H1 (cell line): ENCODE measurements around the gene RHO. TPM values are rescaled to one million over a fixed set of nuclear protein-coding genes. Genes with fewer than 3 reads are reported as not detected.

Experiments used
- CTCF ChIA-PET: fragments of 300-600 bp; sonication (Branson Sonifier 250); formaldehyde crosslinking; loops from one replicate; lab custom pipeline; 2021; ENCODE audit not compliant: partially characterized antibody; lab: Charles Lee
- POLR2A ChIA-PET: fragments of 300-600 bp; sonication (Branson Sonifier 250); formaldehyde crosslinking; loops from one replicate; lab custom pipeline; 2021; ENCODE audit warnings: inconsistent platforms; ENCODE audit not compliant: partially characterized antibody; lab: Charles Lee
- DNase-seq, 2 experiments: peaks; one replicate each; pipeline versions ENCODE4 v3.0.0 to v3.0.0-alpha.2; 2010 to 2022; ENCODE audit warnings: low spot score in 2 of 2, low read depth in 1 of 2, mixed read lengths in 1 of 2
- FAIRE-seq: peaks from 2 replicates; lab custom pipeline; 2011; peaks lifted over from hg19 to GRCh38; lab: Jason Lieb, UNC
- H2AFZ ChIP-seq: 2 replicates; pipeline ENCODE4 v1.8.1; 2012; ENCODE audit warnings: low read length, inconsistent platforms
- H2AK5ac ChIP-seq: 2 replicates; pipeline ENCODE4 v1.6.1; 2013; ENCODE audit warnings: low read depth, low read length
- H2BK120ac ChIP-seq: replicated peaks from 2 replicates; pipeline ENCODE3; 2013; ENCODE audit warnings: low read depth, low read length, inconsistent platforms
- H2BK12ac ChIP-seq: 2 replicates; pipeline ENCODE4 v1.6.1; 2013; ENCODE audit warnings: low read depth, low read length
- H2BK15ac ChIP-seq: 2 replicates; pipeline ENCODE4 v1.6.1; 2013; ENCODE audit warnings: low read length
- H2BK20ac ChIP-seq: 2 replicates; pipeline ENCODE4 v1.6.1; 2013; ENCODE audit warnings: low read length
- H2BK5ac ChIP-seq: 2 replicates; pipeline ENCODE4 v1.6.1; 2013; ENCODE audit warnings: low read depth, low read length
- H3K14ac ChIP-seq: 2 replicates; pipeline ENCODE4 v1.6.1; 2013; ENCODE audit warnings: inconsistent platforms; ENCODE audit not compliant: insufficient read length
- H3K18ac ChIP-seq: 2 replicates; pipeline ENCODE4 v1.6.1; 2013; ENCODE audit warnings: low read length; ENCODE audit errors: extremely low read depth
- H3K23ac ChIP-seq: 2 replicates; pipeline ENCODE4 v1.6.1; 2013; ENCODE audit warnings: inconsistent platforms; ENCODE audit not compliant: insufficient read length
- H3K23me2 ChIP-seq: 2 replicates; pipeline ENCODE4 v1.6.1; 2013; ENCODE audit warnings: low read depth, low read length
- H3K27ac ChIP-seq: 2 replicates; pipeline ENCODE4 v1.6.1; 2011; ENCODE audit warnings: low read depth, low read length, inconsistent platforms
- H3K27me3 ChIP-seq, 4 experiments: replicated peaks in 1 of 4; 1 replicate in 1 of 4; 2 replicates in 3 of 4; pipeline versions ENCODE4 v1.6.1 to v1.8.1; 2011 to 2013; ENCODE audit warnings: low read length in 3 of 4, mild to moderate bottlenecking in 3 of 4, inconsistent platforms in 2 of 4, mixed read lengths in 2 of 4, moderate library complexity in 1 of 4; ENCODE audit not compliant: control insufficient read depth in 3 of 4, insufficient read depth in 3 of 4; ENCODE audit errors: extremely low read depth in 1 of 4
- H3K36me3 ChIP-seq, 4 experiments: 2 replicates each; pipeline versions ENCODE4 v1.6.1 to v1.8.1; 2011 to 2013; ENCODE audit warnings: mild to moderate bottlenecking in 4 of 4, low read length in 3 of 4, moderate library complexity in 2 of 4, control low read depth in 1 of 4, inconsistent platforms in 1 of 4; ENCODE audit not compliant: insufficient read depth in 4 of 4, control insufficient read depth in 2 of 4
- H3K4ac ChIP-seq: replicated peaks from 2 replicates; pipeline ENCODE3; 2013; ENCODE audit warnings: low read length, low read depth, mixed read lengths, inconsistent platforms; ENCODE audit not compliant: insufficient read length
- H3K4me1 ChIP-seq, 4 experiments: replicated peaks in 1 of 4; 1 replicate in 1 of 4; 2 replicates in 3 of 4; pipeline versions ENCODE4 v1.6.1 to v1.8.1; 2011 to 2013; ENCODE audit warnings: low read length in 3 of 4, inconsistent platforms in 2 of 4, mixed read lengths in 1 of 4; ENCODE audit not compliant: insufficient read depth in 4 of 4, control insufficient read depth in 3 of 4
- H3K4me2 ChIP-seq, 2 experiments: 2 replicates each; pipeline versions ENCODE4 v1.6.1 to v1.8.1; 2011 to 2013; ENCODE audit warnings: low read depth in 2 of 2, low read length in 2 of 2, control low read depth in 1 of 2, inconsistent platforms in 1 of 2, mild to moderate bottlenecking in 1 of 2; ENCODE audit not compliant: insufficient read depth in 1 of 2
- H3K4me3 ChIP-seq, 4 experiments: fragments of 200-600, 300-600 bp in 1 of 4; sonication (generic), shearing (Covaris generic), sonication (Bioruptor Twin) in 1 of 4; 2 replicates each; pipeline versions ENCODE4 v1.5.1 to v1.8.1; 2011 to 2016; ENCODE audit warnings: low read length in 4 of 4, low read depth in 3 of 4, control low read depth in 2 of 4, inconsistent platforms in 2 of 4, mild to moderate bottlenecking in 2 of 4, mixed read lengths in 1 of 4, moderate library complexity in 1 of 4; ENCODE audit not compliant: insufficient read depth in 2 of 4; ENCODE audit errors: extremely low read depth in 1 of 4
- H3K56ac ChIP-seq: replicated peaks from 2 replicates; pipeline ENCODE3; 2013; ENCODE audit warnings: low read depth, mild to moderate bottlenecking, mixed read lengths, low read length, inconsistent platforms; ENCODE audit not compliant: insufficient read length
- H3K79me1 ChIP-seq: 2 replicates; pipeline ENCODE4 v1.6.1; 2013; ENCODE audit warnings: low read depth, low read length, control low read depth
- H3K79me2 ChIP-seq, 2 experiments: 2 replicates each; pipeline versions ENCODE4 v1.6.1 to v1.8.1; 2012 to 2013; ENCODE audit warnings: low read length in 2 of 2, mild to moderate bottlenecking in 2 of 2, inconsistent platforms in 1 of 2; ENCODE audit not compliant: insufficient read depth in 2 of 2, control insufficient read depth in 1 of 2
- H3K9ac ChIP-seq, 4 experiments: replicated peaks in 1 of 4; 1 replicate in 1 of 4; 2 replicates in 3 of 4; pipeline versions ENCODE4 v1.6.1 to v1.8.1; 2011 to 2013; ENCODE audit warnings: low read depth in 3 of 4, low read length in 3 of 4, control low read depth in 2 of 4, mild to moderate bottlenecking in 2 of 4, moderate library complexity in 2 of 4, inconsistent platforms in 1 of 4; ENCODE audit errors: extremely low read depth in 1 of 4
- H3K9me3 ChIP-seq, 2 experiments: 2 replicates each; pipeline versions ENCODE4 v1.6.1 to v1.8.1; 2012 to 2013; ENCODE audit warnings: mild to moderate bottlenecking in 2 of 2, moderate library complexity in 2 of 2, control low read depth in 1 of 2, inconsistent platforms in 1 of 2, low read depth in 1 of 2, low read length in 1 of 2, mixed read lengths in 1 of 2; ENCODE audit not compliant: insufficient read depth in 2 of 2
- H4K20me1 ChIP-seq, 2 experiments: replicated peaks in 1 of 2; 2 replicates each; pipeline versions ENCODE3 to v1.8.1; 2011 to 2013; ENCODE audit warnings: inconsistent platforms in 2 of 2, low read length in 2 of 2, mild to moderate bottlenecking in 1 of 2; ENCODE audit not compliant: insufficient read depth in 2 of 2, control insufficient read depth in 1 of 2
- H4K5ac ChIP-seq: 2 replicates; pipeline ENCODE4 v1.6.1; 2013; ENCODE audit warnings: low read length, low read depth, mixed read lengths, inconsistent platforms; ENCODE audit not compliant: insufficient read length
- H4K8ac ChIP-seq: 2 replicates; pipeline ENCODE4 v1.8.0; 2013; ENCODE audit warnings: mild to moderate bottlenecking, moderate library complexity, low read length, inconsistent platforms; ENCODE audit not compliant: insufficient read depth; ENCODE audit errors: extremely low read depth
- H4K91ac ChIP-seq: replicated peaks from 2 replicates; pipeline ENCODE3; 2013; ENCODE audit warnings: low read length, mixed read lengths, inconsistent platforms; ENCODE audit not compliant: insufficient read length
- WGBS, 2 experiments: shearing (Covaris generic) in 1 of 2; methylation state at CpG; one replicate each; pipeline versions ENCODE4 v1.1.6 to v1.1.7; 2013 to 2015; ENCODE audit warnings: low lambda C conversion rate in 2 of 2, mixed read lengths in 2 of 2, inconsistent platforms in 1 of 2, low coverage in 1 of 2, missing lambda C conversion rate in 1 of 2; ENCODE audit not compliant: insufficient replicate concordance in 2 of 2, insufficient coverage in 1 of 2, insufficient read length in 1 of 2; ENCODE audit errors: extremely low coverage in 1 of 2, missing lambda C conversion rate in 1 of 2; 5-methylcytosine and 5-hydroxymethylcytosine counted together
- polyA plus RNA-seq, 7 experiments: library from polyadenylated mRNA; depleted of rRNA in 3 of 7; stranded (reverse) in 5 of 7; unstranded in 2 of 7; fragments of >200 nt in 5 of 7; fragments of 200-250 nt in 2 of 7; gene quantifications; 1 replicate in 5 of 7; 2 replicates in 1 of 7; 4 replicates in 1 of 7; pipeline versions ENCODE4 v1.2.1 to v1.2.3, GENCODE V29; 2011 to 2013; ENCODE audit warnings: missing spikeins in 2 of 7, mixed read lengths in 2 of 7
- total RNA-seq: library from RNA; stranded (reverse); fragmentation: NEBNext Ultra II Directional; extraction: Animal tissue kit (Norgen Biotek cat#: 25700); gene quantifications from 2 replicates; pipeline ENCODE4 v1.2.1, GENCODE V29; 2021

RHO gene
- total and polyA plus RNA-seq, 2 of the 8 experiments (the other 6 are each of a cell fraction or from before 2014, with no cell fraction given): not detected

DNA sequence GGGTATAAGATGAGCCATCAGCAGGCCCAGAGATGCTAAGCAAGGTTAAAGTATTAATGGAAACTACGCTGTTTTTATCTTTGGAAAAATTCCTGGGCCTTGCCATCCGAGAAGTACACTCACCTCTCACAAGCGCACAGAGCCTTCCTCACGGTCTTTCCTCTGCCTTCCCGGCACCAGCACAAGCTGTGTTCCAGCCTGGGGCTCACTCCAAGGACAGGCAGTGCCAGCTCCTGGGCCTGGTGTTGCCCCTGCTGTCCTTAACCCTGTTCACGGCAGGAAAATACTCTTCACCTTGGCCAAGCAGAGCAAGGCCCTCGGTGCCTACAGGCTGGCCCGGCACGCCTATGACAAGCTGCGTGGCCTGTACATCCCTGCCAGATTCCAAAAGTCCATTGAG lies 14.3 kb upstream of the RHO start:
- H2BK15ac ChIP-seq: no peak overlapping the region
- peak overlapping the region; percentile 0; the same call in 1 of the 2 replicates for H2BK5ac ChIP-seq
- CTCF ChIA-PET: interaction anchor here (0.7 to 1.9 kb wide), 7 partner anchors 9 to 420 kb away, joined by 3 to 8 read pairs (median 5); partner anchors contain the start of gene RHO

More for the DNA sequence above, 14.3 kb upstream of the RHO start:
- Histone ChIP-seq H2AK5ac (no peak overlapping the region), H3K4me2 (no peak overlapping the region), H4K91ac (no peak overlapping the region), H2BK120ac (no peak overlapping the region), H2BK12ac (no peak overlapping the region), H3K79me1 (no peaks in the 10 kb centered on the region), H3K4ac (no peak overlapping the region), H2AFZ (no peak overlapping the region), H3K4me1 (no peaks in the 10 kb centered on the region), H3K79me2 (no peaks in the 10 kb centered on the region), H3K9ac (no peak overlapping the region), H3K14ac (no peak overlapping the region), H4K20me1 (no peaks in the 10 kb centered on the region), H3K9me3 (no peaks in the 10 kb centered on the region), H3K4me3 (no peak overlapping the region), H4K8ac (no peak overlapping the region), H2BK20ac (no peak overlapping the region), H3K23me2 (no peaks in the 10 kb centered on the region), H3K18ac (no peak overlapping the region), H3K23ac (no peak overlapping the region), H3K27ac (no peak overlapping the region), H4K5ac (no peak overlapping the region), H3K36me3 (peaks cover 0 to 2% (median 0%) of the 10 kb centered on the region in 4 experiments; a peak in 2 of 8 replicates), H3K27me3 (no peaks in the 10 kb centered on the region), H3K56ac (no peak overlapping the region)
- POLR2A ChIA-PET: interaction anchor here (1.2 to 1.5 kb wide), 2 partner anchors 12 to 21 kb away, joined by 3 to 5 read pairs; no protein-coding TSS in a partner anchor
- FAIRE-seq (no peak), DNase-seq (no peak)
- WGBS, 2 experiments: 95% methylated on average over 10 of the region's 10 CpGs; no CpG with 5 or more reads in 1 of the 2 experiments
